HEK293 (cell line): ENCODE data around the gene DENND4B.

Experiments
- CTCF ChIP-seq: fragments of 450-650 bp; formaldehyde crosslinking; IDR thresholded peaks from 2 replicates; pipeline ENCODE4 v1.5.1; 2016; ENCODE audit warnings: missing biosample characterization, missing genetic modification characterization
- GLI2 ChIP-seq: fragments of 450-650 bp; formaldehyde crosslinking; IDR thresholded peaks from 2 replicates; pipeline ENCODE4; 2017; ENCODE audit warnings: missing biosample characterization, missing genetic modification characterization, low read depth, borderline replicate concordance
- REST ChIP-seq: fragments of 450-650 bp; formaldehyde crosslinking; IDR thresholded peaks from 2 replicates; pipeline ENCODE4 v1.5.1; 2016; ENCODE audit warnings: missing biosample characterization, missing genetic modification characterization
- SP2 ChIP-seq: fragments of 450-650 bp; formaldehyde crosslinking; IDR thresholded peaks from 2 replicates; pipeline ENCODE4 v1.5.1; 2016; ENCODE audit warnings: missing biosample characterization, missing genetic modification characterization
- ZBTB1 ChIP-seq: fragments of 450-650 bp; formaldehyde crosslinking; IDR thresholded peaks from 2 replicates; pipeline ENCODE4 v1.5.1; 2016; ENCODE audit warnings: missing biosample characterization, missing genetic modification characterization
- ZBTB17 ChIP-seq: fragments of 450-650 bp; formaldehyde crosslinking; IDR thresholded peaks from 2 replicates; pipeline ENCODE4 v1.5.1; 2016; ENCODE audit warnings: missing biosample characterization, missing genetic modification characterization
- ZFP37 ChIP-seq: fragments of 450-650 bp; formaldehyde crosslinking; IDR thresholded peaks from 2 replicates; pipeline ENCODE4 v1.5.1; 2016; ENCODE audit warnings: missing biosample characterization, missing genetic modification characterization
- ZNF138 ChIP-seq: fragments of 450-650 bp; formaldehyde crosslinking; IDR thresholded peaks from 2 replicates; pipeline ENCODE4 v1.5.1; 2016; ENCODE audit warnings: missing biosample characterization, missing genetic modification characterization, borderline replicate concordance
- ZNF518A ChIP-seq: fragments of 450-650 bp; formaldehyde crosslinking; conservative IDR thresholded peaks from 2 replicates; pipeline ENCODE4 v1.5.1; 2016; ENCODE audit warnings: low read depth, missing biosample characterization, missing genetic modification characterization
- ZSCAN5A ChIP-seq: fragments of 450-650 bp; formaldehyde crosslinking; IDR thresholded peaks from 2 replicates; pipeline ENCODE4 v1.5.1; 2016; ENCODE audit warnings: missing biosample characterization, missing genetic modification characterization
- TF ChIP-seq, protein P1 (sequence below): fragments of 450-650 bp; formaldehyde crosslinking; IDR thresholded peaks from 2 replicates; pipeline ENCODE4 v1.5.1; 2017; ENCODE audit warnings: missing biosample characterization, mild to moderate bottlenecking, missing genetic modification characterization, moderate library complexity
- TF ChIP-seq, protein P2 (sequence below): fragments of 450-650 bp; formaldehyde crosslinking; IDR thresholded peaks from 2 replicates; pipeline ENCODE4 v1.5.1; 2016; ENCODE audit warnings: missing biosample characterization, missing genetic modification characterization, low read depth
- TF ChIP-seq, protein P3 (sequence below): fragments of 450-650 bp; formaldehyde crosslinking; IDR thresholded peaks from 2 replicates; pipeline ENCODE4 v1.5.1; 2016; ENCODE audit warnings: missing biosample characterization, missing genetic modification characterization

- TF ChIP-seq CTCF (tag by site-specific recombination) (no peak), ZBTB1 (no peak), REST (tag by site-specific recombination) (no peak), ZNF138 (tag by site-specific recombination) (no peak), SP2 (tag by site-specific recombination) (no peak), ZSCAN5A (tag by site-specific recombination) (no peak), ZFP37 (no peak), ZBTB17 (tag by site-specific recombination) (no peak), GLI2 (tag by site-specific recombination) (no peak), ZNF518A (tag by site-specific recombination) (no peak)
- TF ChIP-seq, protein P1, sequence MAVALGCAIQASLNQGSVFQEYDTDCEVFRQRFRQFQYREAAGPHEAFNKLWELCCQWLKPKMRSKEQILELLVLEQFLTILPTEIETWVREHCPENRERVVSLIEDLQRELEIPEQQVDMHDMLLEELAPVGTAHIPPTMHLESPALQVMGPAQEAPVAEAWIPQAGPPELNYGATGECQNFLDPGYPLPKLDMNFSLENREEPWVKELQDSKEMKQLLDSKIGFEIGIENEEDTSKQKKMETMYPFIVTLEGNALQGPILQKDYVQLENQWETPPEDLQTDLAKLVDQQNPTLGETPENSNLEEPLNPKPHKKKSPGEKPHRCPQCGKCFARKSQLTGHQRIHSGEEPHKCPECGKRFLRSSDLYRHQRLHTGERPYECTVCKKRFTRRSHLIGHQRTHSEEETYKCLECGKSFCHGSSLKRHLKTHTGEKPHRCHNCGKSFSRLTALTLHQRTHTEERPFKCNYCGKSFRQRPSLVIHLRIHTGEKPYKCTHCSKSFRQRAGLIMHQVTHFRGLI (tag by site-specific recombination), result no peak
- TF ChIP-seq, protein P2, sequence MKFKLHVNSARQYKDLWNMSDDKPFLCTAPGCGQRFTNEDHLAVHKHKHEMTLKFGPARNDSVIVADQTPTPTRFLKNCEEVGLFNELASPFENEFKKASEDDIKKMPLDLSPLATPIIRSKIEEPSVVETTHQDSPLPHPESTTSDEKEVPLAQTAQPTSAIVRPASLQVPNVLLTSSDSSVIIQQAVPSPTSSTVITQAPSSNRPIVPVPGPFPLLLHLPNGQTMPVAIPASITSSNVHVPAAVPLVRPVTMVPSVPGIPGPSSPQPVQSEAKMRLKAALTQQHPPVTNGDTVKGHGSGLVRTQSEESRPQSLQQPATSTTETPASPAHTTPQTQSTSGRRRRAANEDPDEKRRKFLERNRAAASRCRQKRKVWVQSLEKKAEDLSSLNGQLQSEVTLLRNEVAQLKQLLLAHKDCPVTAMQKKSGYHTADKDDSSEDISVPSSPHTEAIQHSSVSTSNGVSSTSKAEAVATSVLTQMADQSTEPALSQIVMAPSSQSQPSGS (tag by site-specific recombination), result no peak
- TF ChIP-seq, protein P3, sequence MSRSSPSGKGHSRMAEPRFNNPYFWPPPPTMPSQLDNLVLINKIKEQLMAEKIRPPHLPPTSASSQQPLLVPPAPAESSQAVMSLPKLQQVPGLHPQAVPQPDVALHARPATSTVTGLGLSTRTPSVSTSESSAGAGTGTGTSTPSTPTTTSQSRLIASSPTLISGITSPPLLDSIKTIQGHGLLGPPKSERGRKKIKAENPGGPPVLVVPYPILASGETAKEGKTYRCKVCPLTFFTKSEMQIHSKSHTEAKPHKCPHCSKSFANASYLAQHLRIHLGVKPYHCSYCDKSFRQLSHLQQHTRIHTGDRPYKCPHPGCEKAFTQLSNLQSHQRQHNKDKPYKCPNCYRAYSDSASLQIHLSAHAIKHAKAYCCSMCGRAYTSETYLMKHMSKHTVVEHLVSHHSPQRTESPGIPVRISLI (tag by site-specific recombination), result no peak
These were observed 13.7 kb upstream of the DENND4B start for GRCh38 chr1:153960206-153960605.
